LNCAP (cell line): ENCODE measurements around the gene USF2.

Source experiments
- CTCF ChIP-seq: fragments of 450-650 bp; IDR thresholded peaks from 2 replicates; pipeline ENCODE4 v1.5.1; 2017; ENCODE audit warnings: mild to moderate bottlenecking

The USF2 gene

GRCh38 chr19:35320065-35320713 is 51.4 kb downstream of the USF2 start:
- no peak for TF ChIP-seq CTCF

- TF ChIP-seq CTCF = no peak
These were observed 52.5 kb downstream of the USF2 start for GRCh38 chr19:35321291-35321690.

GRCh38 chr19:35322014-35322413 is 53.3 kb downstream of the USF2 start:
- TF ChIP-seq CTCF = no peak

GRCh38 chr19:35327642-35328041 is 58.9 kb downstream of the USF2 start:
- TF ChIP-seq CTCF = no peak

GRCh38 chr19:35328851-35329285 is 60.1 kb downstream of the USF2 start, which contains the start of gene CD22:
TSS of gene CD22 (plus strand) at chr19:35329187. CDS start at chr19:35332041, 2,854 bp downstream.
- no peak for TF ChIP-seq CTCF

- TF ChIP-seq CTCF = no peak
These were observed 60.6 kb downstream of the USF2 start for GRCh38 chr19:35329323-35329722.
